ENCODE data around the gene ACER3. TPM values are rescaled to one million over a fixed set of nuclear protein-coding genes. Genes with fewer than 3 reads are reported as not detected.

The ACER3 gene
- polyA plus RNA-seq, 1 donor from 2014 or later, result 14.9 TPM

DNA sequence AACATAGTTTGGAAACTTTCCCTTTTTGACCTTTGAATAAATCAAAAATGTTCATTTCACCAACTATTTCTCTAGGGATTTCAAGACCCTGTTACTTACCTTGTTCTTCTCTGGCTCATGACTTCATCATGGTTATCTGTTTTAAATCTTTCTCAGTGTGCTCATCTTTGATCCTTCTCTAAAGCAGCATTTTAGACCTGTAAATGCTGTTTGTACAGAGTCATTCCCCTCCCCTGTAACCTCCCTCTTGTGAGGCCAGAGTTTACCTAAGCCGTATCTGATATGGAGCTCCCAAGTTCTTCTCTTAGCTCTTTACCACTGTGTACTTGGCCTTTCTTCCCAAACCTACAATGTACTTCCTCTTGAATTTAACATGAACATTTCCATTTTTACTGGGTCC is 56.0 kb downstream of the ACER3 start:
- Histone ChIP-seq H2AFZ (ENCODE audit: low read depth, low read length) (no peak overlapping the region), H3K27me3 (ENCODE audit: insufficient read depth, low read depth, low read length) (no peaks in the 10 kb centered on the region), H3K4me2 (ENCODE audit: low read length) (no peak overlapping the region), H3K9me2 (ENCODE audit: insufficient read depth, low read length) (no peaks in the 10 kb centered on the region), H3K9ac (ENCODE audit: low read length) (no peak overlapping the region), H3K27ac (ENCODE audit: low read length) (no peak overlapping the region), H3K9me3 (ENCODE audit: low read length) (no peaks in the 10 kb centered on the region), H3F3A (ENCODE audit: insufficient read depth, low read length, poor library complexity, severe bottlenecking) (no peaks in the 10 kb centered on the region), H3K79me2 (replicated peaks; ENCODE audit: insufficient read depth, low read length) (no peaks in the 10 kb centered on the region), H3K36me3 (ENCODE audit: insufficient read depth, low read length) (no peaks in the 10 kb centered on the region), H3K4me3 (ENCODE audit: low read length) (no peak overlapping the region), H4K20me1 (ENCODE audit: insufficient read depth) (no peaks in the 10 kb centered on the region)
- TF ChIP-seq TAF1 (IDR thresholded peaks at IDR 0.05; ENCODE audit: low read depth), result no peak
- no peak for TF ChIP-seq CTCF (IDR thresholded peaks at IDR 0.05; ENCODE audit: poor library complexity, severe bottlenecking)
- no peak for TF ChIP-seq POLR2AphosphoS5 (IDR thresholded peaks at IDR 0.05)
- no peak for TF ChIP-seq RAD21 (conservative IDR thresholded peaks at IDR 0.05)
- TF ChIP-seq SMC3 (conservative IDR thresholded peaks at IDR 0.05; ENCODE audit: poor library complexity), result no peak
- TF ChIP-seq EZH2 (IDR thresholded peaks at IDR 0.05; ENCODE audit: borderline replicate concordance, insufficient read depth, low read length, poor library complexity, severe bottlenecking), result no peak
- TF ChIP-seq, protein P1, sequence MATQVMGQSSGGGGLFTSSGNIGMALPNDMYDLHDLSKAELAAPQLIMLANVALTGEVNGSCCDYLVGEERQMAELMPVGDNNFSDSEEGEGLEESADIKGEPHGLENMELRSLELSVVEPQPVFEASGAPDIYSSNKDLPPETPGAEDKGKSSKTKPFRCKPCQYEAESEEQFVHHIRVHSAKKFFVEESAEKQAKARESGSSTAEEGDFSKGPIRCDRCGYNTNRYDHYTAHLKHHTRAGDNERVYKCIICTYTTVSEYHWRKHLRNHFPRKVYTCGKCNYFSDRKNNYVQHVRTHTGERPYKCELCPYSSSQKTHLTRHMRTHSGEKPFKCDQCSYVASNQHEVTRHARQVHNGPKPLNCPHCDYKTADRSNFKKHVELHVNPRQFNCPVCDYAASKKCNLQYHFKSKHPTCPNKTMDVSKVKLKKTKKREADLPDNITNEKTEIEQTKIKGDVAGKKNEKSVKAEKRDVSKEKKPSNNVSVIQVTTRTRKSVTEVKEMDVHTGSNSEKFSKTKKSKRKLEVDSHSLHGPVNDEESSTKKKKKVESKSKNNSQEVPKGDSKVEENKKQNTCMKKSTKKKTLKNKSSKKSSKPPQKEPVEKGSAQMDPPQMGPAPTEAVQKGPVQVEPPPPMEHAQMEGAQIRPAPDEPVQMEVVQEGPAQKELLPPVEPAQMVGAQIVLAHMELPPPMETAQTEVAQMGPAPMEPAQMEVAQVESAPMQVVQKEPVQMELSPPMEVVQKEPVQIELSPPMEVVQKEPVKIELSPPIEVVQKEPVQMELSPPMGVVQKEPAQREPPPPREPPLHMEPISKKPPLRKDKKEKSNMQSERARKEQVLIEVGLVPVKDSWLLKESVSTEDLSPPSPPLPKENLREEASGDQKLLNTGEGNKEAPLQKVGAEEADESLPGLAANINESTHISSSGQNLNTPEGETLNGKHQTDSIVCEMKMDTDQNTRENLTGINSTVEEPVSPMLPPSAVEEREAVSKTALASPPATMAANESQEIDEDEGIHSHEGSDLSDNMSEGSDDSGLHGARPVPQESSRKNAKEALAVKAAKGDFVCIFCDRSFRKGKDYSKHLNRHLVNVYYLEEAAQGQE (IDR thresholded peaks at IDR 0.05; ENCODE audit: borderline replicate concordance), result no peak
- TF ChIP-seq EP300 (conservative IDR thresholded peaks at IDR 0.05; ENCODE audit: poor library complexity, severe bottlenecking), result no peak
- TF ChIP-seq MXI1 (conservative IDR thresholded peaks at IDR 0.05; ENCODE audit: poor library complexity, severe bottlenecking), result no peak

DNA sequence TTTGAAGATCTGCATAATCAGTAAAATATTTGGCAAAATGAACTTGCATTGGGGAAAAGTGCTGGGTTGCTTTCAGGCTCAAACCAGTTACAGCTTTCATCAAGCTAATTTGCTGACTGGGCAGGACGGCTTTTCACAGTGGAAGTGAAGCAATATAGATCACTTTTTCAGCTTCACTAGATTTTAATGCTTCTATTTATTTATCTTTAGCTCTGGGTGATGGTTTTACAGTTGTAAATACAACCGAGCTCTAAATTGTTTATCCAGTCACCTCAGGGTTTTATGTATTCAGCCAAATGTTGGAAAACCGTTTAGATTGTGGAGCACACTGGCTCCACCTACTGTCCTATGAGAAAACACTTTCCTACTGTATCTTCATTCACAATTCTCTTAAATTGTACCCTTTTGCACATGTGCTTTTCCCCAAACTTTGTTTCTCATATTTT is 58.2 kb downstream of the ACER3 start:
- H4K20me1 ChIP-seq (ENCODE audit: insufficient read depth), result no peaks in the 10 kb centered on the region
- H3K9me2 ChIP-seq (ENCODE audit: insufficient read depth, low read length), result no peaks in the 10 kb centered on the region
- H3K27ac ChIP-seq (ENCODE audit: low read length), result no peak overlapping the region
- H3K27me3 ChIP-seq (ENCODE audit: insufficient read depth, low read depth, low read length), result no peaks in the 10 kb centered on the region
- H3K4me2 ChIP-seq (ENCODE audit: low read length), result no peak overlapping the region
- no peaks in the 10 kb centered on the region for H3K36me3 ChIP-seq (ENCODE audit: insufficient read depth, low read length)
- no peaks in the 10 kb centered on the region for H3K9me3 ChIP-seq (ENCODE audit: low read length)
- peak; percentile 84 for TF ChIP-seq SMC3 (conservative IDR thresholded peaks at IDR 0.05; ENCODE audit: poor library complexity)
- no peak for TF ChIP-seq TAF1 (IDR thresholded peaks at IDR 0.05; ENCODE audit: low read depth)
- TF ChIP-seq MXI1 (conservative IDR thresholded peaks at IDR 0.05; ENCODE audit: poor library complexity, severe bottlenecking), result no peak
- no peak for TF ChIP-seq EZH2 (IDR thresholded peaks at IDR 0.05; ENCODE audit: borderline replicate concordance, insufficient read depth, low read length, poor library complexity, severe bottlenecking)
- no peak for TF ChIP-seq EP300 (conservative IDR thresholded peaks at IDR 0.05; ENCODE audit: poor library complexity, severe bottlenecking)
- no peak for TF ChIP-seq POLR2AphosphoS5 (IDR thresholded peaks at IDR 0.05)
- peak; percentile 76 for TF ChIP-seq RAD21 (conservative IDR thresholded peaks at IDR 0.05)
- TF ChIP-seq, protein P1 (IDR thresholded peaks at IDR 0.05; ENCODE audit: borderline replicate concordance), result no peak
- TF ChIP-seq CTCF (IDR thresholded peaks at IDR 0.05; ENCODE audit: poor library complexity, severe bottlenecking), result peak; percentile 81
- no peak overlapping the region for H3K4me3 ChIP-seq (ENCODE audit: low read length)
- no peaks in the 10 kb centered on the region for H3K79me2 ChIP-seq (replicated peaks; ENCODE audit: insufficient read depth, low read length)
- no peak overlapping the region for H3K9ac ChIP-seq (ENCODE audit: low read length)
- H2AFZ ChIP-seq (ENCODE audit: low read depth, low read length), result no peak overlapping the region
- no peaks in the 10 kb centered on the region for H3F3A ChIP-seq (ENCODE audit: insufficient read depth, low read length, poor library complexity, severe bottlenecking)
